Gastrocnemius medialis (tissue), 4 donors: Measurements from ENCODE around the gene KPTN. TPM values are rescaled to one million over a fixed set of nuclear protein-coding genes. Genes with fewer than 3 reads are reported as not detected.
A peak's percentile ranks its signal among the peaks of the same experiment; 100 is the strongest.
"Not testable (repeated sequence)": the region's sequence is repeated elsewhere in the genome, so short reads cannot be mapped to it uniquely, and the experiment has no call there.

Source experiments
- ATAC-seq, 2 donors: fragments of 150-250 bp; one replicate each; pipeline ENCODE4 v1.9.1; 2016
- DNase-seq, 2 donors: peaks; one replicate each; pipeline ENCODE4 v3.0.0-alpha.2; 2019
- H3K27ac ChIP-seq, 4 donors: fragments of 200-600 bp; sonication (generic); 1 replicate in 1 of 4; 2 replicates in 3 of 4; pipeline ENCODE4 v1.5.1; 2016 to 2018; ENCODE audit warnings: mild to moderate bottlenecking in 2 of 4, moderate library complexity in 1 of 4
- H3K27me3 ChIP-seq, 3 donors: fragments of 200-600 bp; sonication (generic) in 2 of 3; 1 replicate in 1 of 3; 2 replicates in 2 of 3; pipeline versions ENCODE4 v1.5.1 to v1.6.0; 2016 to 2019; ENCODE audit warnings: mild to moderate bottlenecking in 1 of 3, moderate library complexity in 1 of 3
- H3K36me3 ChIP-seq, 2 donors: fragments of 200-600 bp; sonication (generic) in 1 of 2; one replicate each; pipeline ENCODE4 v1.5.1; 2017 to 2018
- H3K4me1 ChIP-seq, 2 donors: fragments of 200-600 bp; sonication (generic) in 1 of 2; one replicate each; pipeline ENCODE4 v1.5.1; 2016 to 2017; ENCODE audit warnings: mild to moderate bottlenecking in 2 of 2
- H3K4me3 ChIP-seq, 4 donors: fragments of 200-600 bp; sonication (generic) in 3 of 4; 1 replicate in 1 of 4; 2 replicates in 3 of 4; pipeline ENCODE4 v1.5.1; 2016 to 2019; ENCODE audit warnings: mild to moderate bottlenecking in 2 of 4
- H3K9me3 ChIP-seq, 3 donors: fragments of 200-600 bp; sonication (generic) in 2 of 3; 1 replicate in 1 of 3; 2 replicates in 2 of 3; pipeline ENCODE4 v1.5.1; 2016 to 2019
- CTCF ChIP-seq, 5 experiments: fragments of 450-650 bp in 3 of 5; fragments of 200-600 bp in 2 of 5; sonication (generic) in 2 of 5; IDR thresholded peaks in 4 of 5; conservative IDR thresholded peaks in 1 of 5; 1 replicate in 4 of 5; 2 replicates in 1 of 5; pipeline ENCODE4 v1.5.1; 2016 to 2019; ENCODE audit warnings: antibody characterized with exemption in 5 of 5, mild to moderate bottlenecking in 3 of 5, moderate library complexity in 3 of 5
- POLR2A ChIP-seq, 2 donors: fragments of 450-650 bp; IDR thresholded peaks; one replicate each; pipeline ENCODE4 v1.6.1; 2017; ENCODE audit warnings: antibody characterized with exemption in 2 of 2, mild to moderate bottlenecking in 2 of 2, moderate library complexity in 2 of 2
- in situ Hi-C, 4 donors: fragments of 200-750 bp; cut with MboI; loops; one replicate each; pipeline versions ENCODE4 v1.15.0 to v1.8.0; 2017; ENCODE audit warnings: low sequenced_read_pairs in 4 of 4
- intact Hi-C: fragments of 100-400 bp; cut with DNase I; formaldehyde crosslinking; loops from one replicate; pipeline ENCODE4 v1.15.1; 2023; ENCODE audit warnings: low total_unique reads
- total RNA-seq, 4 donors: library from RNA; depleted of rRNA; stranded (reverse); fragments of >200 nt; gene quantifications; one replicate each; pipeline versions ENCODE4 v1.1.0 to v1.2.3, GENCODE V29; 2016

KPTN gene
- total RNA-seq, 4 donors from 2014 or later = 0.91 to 6.4 (median 3.9) TPM

GRCh38 chr19:47489072-47489914 is 5.3 kb upstream of the KPTN start:
- intact Hi-C loops (loop anchor here (10.0 kb wide), 1 partner anchor 1584 kb away; the partner anchor contains the start of gene MYPOP), in situ Hi-C loops (no loop called here)
- no peaks in the 10 kb centered on the region for H3K4me1 ChIP-seq
- no peak for TF ChIP-seq POLR2A (IDR thresholded peaks at IDR 0.05)
- no peak for TF ChIP-seq CTCF (IDR thresholded peaks at IDR 0.05 in 4 of 5, conservative IDR thresholded peaks at IDR 0.05 in 1 of 5)
- ATAC-seq (no peak), DNase-seq (no peak)
- H3K27ac ChIP-seq = no peak overlapping the region
- no peaks in the 10 kb centered on the region for H3K27me3 ChIP-seq
- no peak overlapping the region for H3K4me3 ChIP-seq
- H3K36me3 ChIP-seq = peaks cover 0 to 62% of the 10 kb centered on the region in 2 donors
- no peaks in the 10 kb centered on the region for H3K9me3 ChIP-seq

GRCh38 chr19:47487551-47488515 is 3.8 kb upstream of the KPTN start:
- ATAC-seq = no peak
- TF ChIP-seq CTCF (IDR thresholded peaks at IDR 0.05 in 4 of 5, conservative IDR thresholded peaks at IDR 0.05 in 1 of 5) (no peak), POLR2A (IDR thresholded peaks at IDR 0.05) (no peak)
- H3K27me3 ChIP-seq = no peaks in the 10 kb centered on the region
- no peak overlapping the region for H3K4me3 ChIP-seq
- H3K27ac ChIP-seq = no peak overlapping the region
- DNase-seq = no peak
- intact Hi-C loops = loop anchor here (10.0 kb wide), 1 partner anchor 1583 kb away; the partner anchor contains the start of gene MYPOP
- in situ Hi-C loops = no loop called here
- H3K4me1 ChIP-seq = peaks cover 0 to 5% of the 10 kb centered on the region in 2 donors
- no peaks in the 10 kb centered on the region for H3K9me3 ChIP-seq
- peaks cover 0 to 47% of the 10 kb centered on the region in 2 donors for H3K36me3 ChIP-seq

DNA sequence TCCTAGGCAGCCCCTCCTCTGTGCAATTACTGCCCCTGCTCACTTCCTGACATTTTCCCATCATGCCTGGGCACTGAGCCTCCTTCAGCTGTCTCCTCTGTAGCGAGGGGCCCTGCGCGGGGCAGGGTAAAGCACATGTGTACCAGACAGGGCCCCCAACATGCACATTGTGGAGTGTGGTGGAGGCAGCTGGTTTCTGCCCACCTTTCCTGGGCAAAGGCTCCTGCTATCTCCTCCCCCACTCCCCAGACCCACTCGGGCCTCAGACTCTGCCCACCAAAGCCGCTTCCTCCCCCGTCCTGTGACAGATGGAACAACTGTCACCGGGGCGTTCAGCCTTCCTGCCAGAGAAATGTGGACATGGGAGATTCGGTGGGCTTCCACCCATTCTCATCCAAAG is 2.9 kb upstream of the KPTN start:
- H3K36me3 ChIP-seq = peaks cover 0 to 38% of the 10 kb centered on the region in 2 donors

GRCh38 chr19:47486220-47486619 is 2.2 kb upstream of the KPTN start:
- H3K9me3 ChIP-seq, DNase-seq, H3K27me3 ChIP-seq, in situ Hi-C loops, H3K4me1 ChIP-seq, H3K4me3 ChIP-seq, ATAC-seq: not testable (repeated sequence)
- intact Hi-C loops = loop anchor here (10.0 kb wide), 1 partner anchor 1581 kb away; the partner anchor contains the start of gene MYPOP
- Histone ChIP-seq H3K27ac (peak overlapping the region in 1 of 4 donors; percentile 95), H3K36me3 (peaks cover 0 to 31% of the 10 kb centered on the region in 2 donors)

More for the DNA sequence above, 2.9 kb upstream of the KPTN start:
- Histone ChIP-seq H3K4me3 (no peak overlapping the region), H3K4me1 (peaks cover 0 to 5% of the 10 kb centered on the region in 2 donors), H3K9me3 (no peaks in the 10 kb centered on the region), H3K27ac (no peak overlapping the region), H3K27me3 (no peaks in the 10 kb centered on the region)
- no peak for ATAC-seq
- intact Hi-C loops (loop anchor here (10.0 kb wide), 1 partner anchor 1582 kb away; the partner anchor contains the start of gene MYPOP), in situ Hi-C loops (no loop called here)
- DNase-seq = no peak
- TF ChIP-seq POLR2A (IDR thresholded peaks at IDR 0.05) = no peak
- no peak for TF ChIP-seq CTCF (IDR thresholded peaks at IDR 0.05 in 4 of 5, conservative IDR thresholded peaks at IDR 0.05 in 1 of 5)
